ACHN (cell line): ENCODE results near the gene TLR9.

Experiments
- DNase-seq: peaks from one replicate; pipeline ENCODE4 v3.0.0-alpha.2; 2015
- in situ Hi-C: cut with HindIII; loops from 2 replicates; pipeline ENCODE4 v1.10.0; 2017; ENCODE audit warnings: low sequenced_read_pairs, low pct_ligation_motif_present, low pct_unique_long_range_greater_than_20kb

Gene TLR9

GRCh38 chr3:52249683-52250082 lies 24.2 kb upstream of the TLR9 start:
- DNase-seq: no peak
- in situ Hi-C loops: no loop called here

- DNase-seq: no peak
- in situ Hi-C loops: no loop called here
Observed at GRCh38 chr3:52248816-52249547, 23.5 kb upstream of the TLR9 start.

GRCh38 chr3:52248165-52248541 lies 22.7 kb upstream of the TLR9 start:
- in situ Hi-C loops: no loop called here

GRCh38 chr3:52247409-52248164 lies 22.1 kb upstream of the TLR9 start:
- no peak for DNase-seq
- in situ Hi-C loops: no loop called here

More at GRCh38 chr3:52248165-52248541, 22.7 kb upstream of the TLR9 start:
- no peak for DNase-seq

- in situ Hi-C loops: no loop called here
- no peak for DNase-seq
Observed at GRCh38 chr3:52246728-52247408, 21.4 kb upstream of the TLR9 start.

- in situ Hi-C loops: no loop called here
- no peak for DNase-seq
Observed at GRCh38 chr3:52246264-52246620, 20.8 kb upstream of the TLR9 start.

- DNase-seq: peak; percentile 42
- in situ Hi-C loops: no loop called here
Observed at GRCh38 chr3:52245322-52246263, 20.1 kb upstream of the TLR9 start, which contains the start of gene PPM1M. Gene PPM1M, plus strand, starts transcription at chr3:52245759. Its CDS starts 66 bp downstream, at chr3:52245825.

GRCh38 chr3:52243791-52244628 lies 18.6 kb upstream of the TLR9 start:
- in situ Hi-C loops: no loop called here
- no peak for DNase-seq

GRCh38 chr3:52242039-52242438 lies 16.6 kb upstream of the TLR9 start:
- in situ Hi-C loops: no loop called here
- DNase-seq: no peak

- in situ Hi-C loops: no loop called here
Observed at GRCh38 chr3:52240886-52241370, 15.5 kb upstream of the TLR9 start.

GRCh38 chr3:52240059-52240885 lies 14.8 kb upstream of the TLR9 start:
- DNase-seq: peak; percentile 48

More at GRCh38 chr3:52240886-52241370, 15.5 kb upstream of the TLR9 start:
- DNase-seq: no peak

GRCh38 chr3:52238761-52239701 lies 13.6 kb upstream of the TLR9 start, which contains the start of gene TWF2:
Gene TWF2, minus strand, starts transcription at chr3:52239158. Its CDS starts 142 bp downstream, at chr3:52239016.
- in situ Hi-C loops: no loop called here

More at GRCh38 chr3:52240059-52240885, 14.8 kb upstream of the TLR9 start:
- in situ Hi-C loops: no loop called here

GRCh38 chr3:52238193-52238760 lies 12.8 kb upstream of the TLR9 start:
- DNase-seq: peak; percentile 14
- in situ Hi-C loops: no loop called here

More at GRCh38 chr3:52238761-52239701, 13.6 kb upstream of the TLR9 start, which contains the start of gene TWF2:
- DNase-seq: peak; percentile 78

GRCh38 chr3:52237657-52238172 lies 12.3 kb upstream of the TLR9 start:
- in situ Hi-C loops: no loop called here
- peak; percentile 87 for DNase-seq
